Parathyroid adenoma (tissue), 2 donors: ENCODE measurements around the gene BMPR1B.
A peak's percentile ranks its signal among the peaks of the same experiment; 100 is the strongest.

ENCODE experiments used
- H2AFZ ChIP-seq: fragments of 300-600 bp; sonication (generic); one replicate; pipeline ENCODE4 v1.7.0; 2017; ENCODE audit warnings: antibody characterized with exemption, mild to moderate bottlenecking
- H3K27ac ChIP-seq: fragments of 300-600 bp; sonication (generic); one replicate; pipeline ENCODE4 v1.7.0; 2017
- H3K27me3 ChIP-seq: fragments of 300-600 bp; sonication (generic); one replicate; pipeline ENCODE4 v1.7.0; 2017; ENCODE audit warnings: low read length; ENCODE audit not compliant: control insufficient read depth, insufficient read depth
- H3K36me3 ChIP-seq: fragments of 300-600 bp; sonication (generic); one replicate; pipeline ENCODE4 v1.7.0; 2017; ENCODE audit warnings: low read length; ENCODE audit not compliant: control insufficient read depth, insufficient read depth
- H3K4me1 ChIP-seq: fragments of 300-600 bp; sonication (generic); one replicate; pipeline ENCODE4 v1.7.0; 2017; ENCODE audit warnings: control low read depth
- H3K4me2 ChIP-seq: fragments of 300-600 bp; sonication (generic); one replicate; pipeline ENCODE4 v1.7.0; 2017; ENCODE audit warnings: low read length
- H3K4me3 ChIP-seq: fragments of 300-600 bp; sonication (generic); one replicate; pipeline ENCODE4 v1.7.0; 2017; ENCODE audit warnings: low read depth, low read length
- H3K79me2 ChIP-seq: fragments of 300-600 bp; sonication (generic); one replicate; pipeline ENCODE4 v1.7.0; 2017; ENCODE audit warnings: control low read depth
- H3K9ac ChIP-seq: fragments of 300-600 bp; sonication (generic); one replicate; pipeline ENCODE4 v1.7.0; 2017; ENCODE audit warnings: mild to moderate bottlenecking
- H3K9me3 ChIP-seq: fragments of 300-600 bp; sonication (generic); one replicate; pipeline ENCODE4 v1.7.0; 2017; ENCODE audit warnings: low read length; ENCODE audit not compliant: control insufficient read depth
- CTCF ChIP-seq: fragments of 300-600 bp; sonication (generic); IDR thresholded peaks from one replicate; pipeline ENCODE4 v1.7.0; 2017; ENCODE audit warnings: antibody characterized with exemption, mild to moderate bottlenecking
- donor health status: primary hyperparathyroidism.

The BMPR1B gene

GRCh38 chr4:94979621-94980020 lies 221.9 kb downstream of the BMPR1B start:
- no peak for TF ChIP-seq CTCF

GRCh38 chr4:94995684-94996394 lies 238.1 kb downstream of the BMPR1B start:
- Histone ChIP-seq H3K4me2 (no peak overlapping the region), H3K27ac (no peak overlapping the region), H3K79me2 (no peaks in the 10 kb centered on the region), H3K4me1 (no peaks in the 10 kb centered on the region), H3K9ac (no peak overlapping the region), H2AFZ (peak overlapping the region; percentile 46), H3K9me3 (no peaks in the 10 kb centered on the region), H3K36me3 (no peaks in the 10 kb centered on the region), H3K27me3 (no peaks in the 10 kb centered on the region), H3K4me3 (no peak overlapping the region)
- no peak for TF ChIP-seq CTCF

More at GRCh38 chr4:94979621-94980020, 221.9 kb downstream of the BMPR1B start:
- no peak overlapping the region for H3K4me2 ChIP-seq
- H3K4me3 ChIP-seq, result no peak overlapping the region
- H3K9me3 ChIP-seq, result no peaks in the 10 kb centered on the region
- H3K9ac ChIP-seq, result no peak overlapping the region
- H3K4me1 ChIP-seq, result no peaks in the 10 kb centered on the region
- no peaks in the 10 kb centered on the region for H3K27me3 ChIP-seq
- no peak overlapping the region for H2AFZ ChIP-seq
- no peaks in the 10 kb centered on the region for H3K36me3 ChIP-seq
- no peak overlapping the region for H3K27ac ChIP-seq
- no peaks in the 10 kb centered on the region for H3K79me2 ChIP-seq

- TF ChIP-seq CTCF, result no peak
- Histone ChIP-seq H3K4me3 (no peak overlapping the region), H3K27me3 (no peaks in the 10 kb centered on the region), H3K27ac (no peak overlapping the region), H3K4me1 (no peaks in the 10 kb centered on the region), H3K9ac (no peak overlapping the region), H3K4me2 (no peak overlapping the region), H3K79me2 (no peaks in the 10 kb centered on the region), H3K9me3 (no peaks in the 10 kb centered on the region), H2AFZ (no peak overlapping the region), H3K36me3 (no peaks in the 10 kb centered on the region)
Observed at GRCh38 chr4:95000076-95000648, 242.4 kb downstream of the BMPR1B start.

- Histone ChIP-seq H3K9me3 (no peaks in the 10 kb centered on the region), H2AFZ (no peak overlapping the region), H3K9ac (no peak overlapping the region), H3K79me2 (no peaks in the 10 kb centered on the region), H3K27ac (no peak overlapping the region), H3K36me3 (no peaks in the 10 kb centered on the region), H3K4me1 (no peaks in the 10 kb centered on the region), H3K4me3 (no peak overlapping the region), H3K27me3 (no peaks in the 10 kb centered on the region), H3K4me2 (no peak overlapping the region)
- no peak for TF ChIP-seq CTCF
Observed at GRCh38 chr4:95004912-95005311, 247.2 kb downstream of the BMPR1B start.

GRCh38 chr4:95007998-95008397 lies 250.2 kb downstream of the BMPR1B start:
- Histone ChIP-seq H3K27ac (no peak overlapping the region), H3K36me3 (no peaks in the 10 kb centered on the region), H2AFZ (no peak overlapping the region), H3K4me3 (no peak overlapping the region), H3K4me2 (no peak overlapping the region), H3K27me3 (no peaks in the 10 kb centered on the region), H3K9ac (no peak overlapping the region), H3K79me2 (no peaks in the 10 kb centered on the region), H3K9me3 (no peaks in the 10 kb centered on the region), H3K4me1 (no peaks in the 10 kb centered on the region)
- TF ChIP-seq CTCF, result no peak
